Tibial nerve (tissue), 4 donors: ENCODE results near the gene CHST10. TPM values are rescaled to one million over a fixed set of nuclear protein-coding genes. Genes with fewer than 3 reads are reported as not detected.

Experiments used
- DNase-seq, 2 donors: peaks; one replicate each; pipeline ENCODE4 v3.0.0-alpha.2; 2019; ENCODE audit warnings: low spot score in 2 of 2
- H3K27ac ChIP-seq, 4 donors: fragments of 200-600 bp; sonication (generic) in 3 of 4; one replicate each; pipeline ENCODE4 v1.5.1; 2017 to 2019; ENCODE audit warnings: mild to moderate bottlenecking in 1 of 4
- H3K27me3 ChIP-seq, 2 donors: fragments of 200-600 bp; sonication (generic) in 1 of 2; one replicate each; pipeline versions ENCODE4 v1.5.1 to v1.6.0; 2017 to 2019
- H3K36me3 ChIP-seq, 3 donors: fragments of 200-600 bp; sonication (generic); one replicate each; pipeline ENCODE4 v1.5.1; 2018 to 2019
- H3K4me1 ChIP-seq, 4 donors: fragments of 200-600 bp; sonication (generic) in 3 of 4; one replicate each; pipeline ENCODE4 v1.5.1; 2017 to 2019
- H3K4me3 ChIP-seq, 4 donors: fragments of 200-600 bp; sonication (generic) in 3 of 4; one replicate each; pipeline ENCODE4 v1.5.1; 2017 to 2019; ENCODE audit warnings: mild to moderate bottlenecking in 1 of 4, moderate library complexity in 1 of 4
- H3K9me3 ChIP-seq, 4 donors: fragments of 200-600 bp; sonication (generic) in 3 of 4; one replicate each; pipeline ENCODE4 v1.5.1; 2017 to 2019
- CTCF ChIP-seq, 5 experiments: fragments of 200-600 bp in 3 of 5; fragments of 450-650 bp in 2 of 5; sonication (generic) in 3 of 5; IDR thresholded peaks; one replicate each; pipeline ENCODE4 v1.5.1; 2016 to 2019; ENCODE audit warnings: antibody characterized with exemption in 5 of 5, mild to moderate bottlenecking in 3 of 5, moderate library complexity in 2 of 5
- EP300 ChIP-seq, 2 donors: sonication (generic); formaldehyde crosslinking; IDR thresholded peaks; one replicate each; pipeline ENCODE4 v1.6.1; 2017; ENCODE audit warnings: antibody characterized with exemption in 2 of 2, mild to moderate bottlenecking in 1 of 2
- POLR2A ChIP-seq, 2 donors: fragments of 450-650 bp; IDR thresholded peaks; one replicate each; pipeline ENCODE4 v1.6.1; 2017; ENCODE audit warnings: antibody characterized with exemption in 2 of 2, mild to moderate bottlenecking in 2 of 2, moderate library complexity in 2 of 2
- WGBS, 2 donors: methylation state at CpG; one replicate each; pipeline ENCODE4 v1.1.5; 2018; 5-methylcytosine and 5-hydroxymethylcytosine counted together
- total RNA-seq, 4 donors: library from RNA; depleted of rRNA; stranded (reverse); fragments of >200 nt; gene quantifications; one replicate each; pipeline ENCODE4 v1.1.0, GENCODE V29; 2016

The CHST10 gene
- total RNA-seq, 4 donors from 2014 or later = 9.4 to 17.1 (median 13.0) TPM

DNA sequence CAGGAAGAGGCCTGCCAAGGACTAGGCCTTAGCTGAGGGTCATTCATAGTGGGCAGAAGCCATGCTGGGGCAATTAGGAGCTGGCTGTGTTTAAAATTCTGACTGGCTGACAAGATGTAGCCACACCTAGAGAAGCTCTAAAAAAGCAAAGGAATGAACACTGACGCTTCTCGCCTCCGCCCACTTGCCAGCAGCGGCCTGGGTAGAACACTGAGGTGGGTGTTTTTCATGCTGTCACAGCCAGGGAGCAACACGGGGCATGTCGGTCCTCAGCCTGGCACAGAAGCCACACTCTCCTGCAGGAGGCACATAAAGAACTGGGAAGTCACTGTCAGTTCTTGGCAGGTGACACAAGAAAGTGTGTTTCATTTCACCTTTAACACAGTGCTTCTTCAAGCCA lies 10.4 kb downstream of the CHST10 start:
- Histone ChIP-seq H3K4me1 (peaks cover 0 to under 1% (median 0%) of the 10 kb centered on the region in 4 donors), H3K27ac (no peak overlapping the region), H3K9me3 (no peaks in the 10 kb centered on the region), H3K4me3 (no peak overlapping the region), H3K36me3 (peaks cover 0 to 66% (median 0%) of the 10 kb centered on the region in 3 donors), H3K27me3 (no peaks in the 10 kb centered on the region)
- no peak for DNase-seq
- 74 to 75% methylated on average over 6 of the region's 6 CpGs for WGBS, 2 donors
- TF ChIP-seq POLR2A (IDR thresholded peaks at IDR 0.05) (no peak), EP300 (IDR thresholded peaks at IDR 0.05) (no peak), CTCF (IDR thresholded peaks at IDR 0.05) (no peak)

GRCh38 chr2:100406120-100406508 lies 11.4 kb downstream of the CHST10 start:
- 95% methylated on average over 5 of the region's 5 CpGs for WGBS, 2 donors
- H3K4me3 ChIP-seq = no peak overlapping the region
- H3K27ac ChIP-seq = no peak overlapping the region
- H3K4me1 ChIP-seq = no peaks in the 10 kb centered on the region
- no peaks in the 10 kb centered on the region for H3K27me3 ChIP-seq
- H3K9me3 ChIP-seq = no peaks in the 10 kb centered on the region
- DNase-seq = no peak
- H3K36me3 ChIP-seq = peaks cover 0 to 71% (median 4%) of the 10 kb centered on the region in 3 donors
- TF ChIP-seq EP300 (IDR thresholded peaks at IDR 0.05) (no peak), POLR2A (IDR thresholded peaks at IDR 0.05) (no peak), CTCF (IDR thresholded peaks at IDR 0.05) (no peak)

- Histone ChIP-seq H3K36me3 (peaks cover 0 to 76% (median 4%) of the 10 kb centered on the region in 3 donors), H3K4me1 (no peaks in the 10 kb centered on the region), H3K27ac (no peak overlapping the region), H3K4me3 (no peak overlapping the region), H3K9me3 (no peaks in the 10 kb centered on the region), H3K27me3 (no peaks in the 10 kb centered on the region)
- no peak for TF ChIP-seq EP300 (IDR thresholded peaks at IDR 0.05)
- no peak for TF ChIP-seq POLR2A (IDR thresholded peaks at IDR 0.05)
- TF ChIP-seq CTCF (IDR thresholded peaks at IDR 0.05) = no peak
- 94 to 97% methylated on average over 12 to 13 of the region's 13 CpGs for WGBS, 2 donors
- no peak for DNase-seq
These were observed 11.9 kb downstream of the CHST10 start for GRCh38 chr2:100405403-100406119.

DNA sequence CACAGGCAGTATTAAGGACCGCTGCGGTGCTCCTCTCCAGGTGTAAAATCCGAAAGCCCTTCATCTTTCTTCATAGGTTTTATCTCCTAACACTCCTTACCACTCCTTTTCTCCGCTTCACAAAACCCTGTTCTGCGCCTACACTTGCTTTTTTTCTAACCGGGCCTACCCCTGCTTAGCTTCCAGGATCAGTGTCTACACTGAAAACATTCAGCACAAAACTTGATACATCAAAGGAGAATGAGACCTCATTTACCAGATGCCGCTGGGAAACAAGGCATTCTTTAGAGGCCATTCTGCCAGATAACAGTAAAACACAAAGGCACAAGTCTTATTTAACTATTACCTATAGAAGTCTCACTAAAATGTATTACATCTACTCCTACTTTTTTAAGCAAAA lies 13.1 kb downstream of the CHST10 start:
- Histone ChIP-seq H3K36me3 (peaks cover 0 to 82% (median 4%) of the 10 kb centered on the region in 3 donors), H3K4me3 (no peak overlapping the region), H3K27ac (no peak overlapping the region), H3K9me3 (no peaks in the 10 kb centered on the region), H3K4me1 (no peaks in the 10 kb centered on the region), H3K27me3 (no peaks in the 10 kb centered on the region)
- TF ChIP-seq CTCF (IDR thresholded peaks at IDR 0.05) (no peak), POLR2A (IDR thresholded peaks at IDR 0.05) (no peak), EP300 (IDR thresholded peaks at IDR 0.05) (no peak)
- WGBS, 2 donors = 82 to 96% methylated on average over 7 of the region's 7 CpGs
- DNase-seq = no peak

DNA sequence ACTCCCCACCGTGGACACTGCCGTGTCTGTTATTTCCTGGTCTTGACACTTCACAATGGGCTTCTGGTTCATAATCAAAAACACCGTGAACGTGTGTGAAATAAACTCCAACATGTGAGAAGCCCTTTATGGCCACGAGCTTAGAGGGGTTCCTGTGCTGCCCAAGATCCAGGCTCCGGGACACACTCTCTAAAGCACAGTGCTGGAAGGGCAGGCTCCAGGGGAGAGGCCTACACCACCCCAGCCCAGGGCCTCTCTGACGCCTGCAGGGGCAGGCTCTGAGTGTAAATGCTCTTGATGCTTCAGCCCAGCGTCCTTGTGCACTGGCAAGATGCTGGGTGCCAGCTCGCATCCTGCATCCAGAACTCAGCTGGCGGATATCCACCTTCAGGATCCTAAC lies 13.7 kb downstream of the CHST10 start:
- 80 to 85% methylated on average over 6 to 10 of the region's 10 CpGs for WGBS, 2 donors
- no peak for DNase-seq

More for the DNA sequence above, 13.7 kb downstream of the CHST10 start:
- Histone ChIP-seq H3K36me3 (peaks cover 0 to 87% (median 4%) of the 10 kb centered on the region in 3 donors), H3K4me3 (no peak overlapping the region), H3K4me1 (no peaks in the 10 kb centered on the region), H3K9me3 (no peaks in the 10 kb centered on the region), H3K27ac (no peak overlapping the region), H3K27me3 (no peaks in the 10 kb centered on the region)
- TF ChIP-seq CTCF (IDR thresholded peaks at IDR 0.05) = no peak
